ENCODE results near the gene TSBP1. TPM values are rescaled to one million over a fixed set of nuclear protein-coding genes. Genes with fewer than 3 reads are reported as not detected.

Gene TSBP1
- total and polyA plus RNA-seq, 2 of the 13 experiments (the other 11 are each of a cell fraction or from before 2014, with no cell fraction given): not detected

DNA sequence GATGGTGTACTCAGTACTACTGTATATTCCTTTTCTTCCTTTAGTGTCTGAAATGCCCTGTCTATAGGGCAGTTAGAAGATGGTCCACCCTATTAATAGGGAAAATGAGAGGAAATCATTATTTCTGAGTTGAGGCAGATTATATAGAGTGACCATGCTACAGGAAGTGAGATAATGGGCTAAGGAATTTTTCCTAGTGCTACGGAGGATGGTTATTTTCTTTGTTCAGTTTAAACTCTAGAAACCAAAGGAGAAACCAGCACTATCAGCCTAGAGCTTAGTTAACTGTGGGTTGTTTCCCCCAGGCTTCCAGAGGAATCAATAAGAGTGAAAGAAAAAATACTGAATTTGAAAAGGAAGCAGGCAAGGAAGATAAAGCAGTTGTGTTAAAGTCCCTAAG is 474 bp downstream of the TSBP1 start (continued):
- TF ChIP-seq, protein P1, sequence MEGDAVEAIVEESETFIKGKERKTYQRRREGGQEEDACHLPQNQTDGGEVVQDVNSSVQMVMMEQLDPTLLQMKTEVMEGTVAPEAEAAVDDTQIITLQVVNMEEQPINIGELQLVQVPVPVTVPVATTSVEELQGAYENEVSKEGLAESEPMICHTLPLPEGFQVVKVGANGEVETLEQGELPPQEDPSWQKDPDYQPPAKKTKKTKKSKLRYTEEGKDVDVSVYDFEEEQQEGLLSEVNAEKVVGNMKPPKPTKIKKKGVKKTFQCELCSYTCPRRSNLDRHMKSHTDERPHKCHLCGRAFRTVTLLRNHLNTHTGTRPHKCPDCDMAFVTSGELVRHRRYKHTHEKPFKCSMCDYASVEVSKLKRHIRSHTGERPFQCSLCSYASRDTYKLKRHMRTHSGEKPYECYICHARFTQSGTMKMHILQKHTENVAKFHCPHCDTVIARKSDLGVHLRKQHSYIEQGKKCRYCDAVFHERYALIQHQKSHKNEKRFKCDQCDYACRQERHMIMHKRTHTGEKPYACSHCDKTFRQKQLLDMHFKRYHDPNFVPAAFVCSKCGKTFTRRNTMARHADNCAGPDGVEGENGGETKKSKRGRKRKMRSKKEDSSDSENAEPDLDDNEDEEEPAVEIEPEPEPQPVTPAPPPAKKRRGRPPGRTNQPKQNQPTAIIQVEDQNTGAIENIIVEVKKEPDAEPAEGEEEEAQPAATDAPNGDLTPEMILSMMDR (CRISPR knock-in tag; IDR thresholded peaks at IDR 0.05): no peak

DNA sequence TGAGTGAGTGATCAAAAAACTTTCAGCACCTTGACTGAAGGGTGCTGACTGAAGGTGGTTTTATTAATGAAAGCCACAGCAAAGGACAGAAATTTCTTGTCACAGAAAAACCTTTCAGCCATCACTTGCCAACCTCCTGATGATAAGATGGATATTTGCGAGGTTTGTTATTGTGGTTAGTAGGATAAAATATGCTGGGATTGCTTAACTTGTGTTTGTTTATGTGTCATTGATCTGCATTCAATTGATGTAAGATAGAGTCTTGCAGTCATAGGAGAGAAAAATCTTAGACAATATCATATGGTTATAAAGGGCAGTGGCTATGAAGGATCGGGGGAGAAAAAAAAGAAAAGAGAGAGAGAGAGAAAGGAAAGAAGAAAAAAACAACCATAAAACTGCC is 1.2 kb downstream of the TSBP1 start:
- in situ Hi-C loops (cut with HindIII; ENCODE audit: extremely low pct_ligation_motif_present, low pct_unique_long_range_greater_than_20kb): no loop called here
- H3K27me3 ChIP-seq (ENCODE audit: control insufficient read depth in 1 of 2, insufficient read depth in 2 of 2, low read length in 2 of 2): peaks cover 0 to 3% of the 10 kb centered on the region in 2 experiments; a peak in 2 of 5 replicates
- H3K9me3 ChIP-seq (ENCODE audit: low read length): no peaks in the 10 kb centered on the region
- no TSS peak for BruUV-seq (replicated peaks)
- FAIRE-seq: no peak
- ATAC-seq: no peak
- no peak overlapping the region for H3K9ac ChIP-seq (ENCODE audit: insufficient read depth, low read depth, low read length)
- TF ChIP-seq, protein P2, sequence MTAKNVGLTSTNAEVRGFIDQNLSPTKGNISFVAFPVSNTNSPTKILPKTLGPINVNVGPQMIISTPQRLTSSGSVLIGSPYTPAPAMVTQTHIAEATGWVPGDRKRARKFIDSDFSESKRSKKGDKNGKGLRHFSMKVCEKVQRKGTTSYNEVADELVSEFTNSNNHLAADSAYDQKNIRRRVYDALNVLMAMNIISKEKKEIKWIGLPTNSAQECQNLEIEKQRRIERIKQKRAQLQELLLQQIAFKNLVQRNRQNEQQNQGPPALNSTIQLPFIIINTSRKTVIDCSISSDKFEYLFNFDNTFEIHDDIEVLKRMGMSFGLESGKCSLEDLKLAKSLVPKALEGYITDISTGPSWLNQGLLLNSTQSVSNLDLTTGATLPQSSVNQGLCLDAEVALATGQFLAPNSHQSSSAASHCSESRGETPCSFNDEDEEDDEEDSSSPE (CRISPR knock-in tag; IDR thresholded peaks at IDR 0.05): no peak
- TF ChIP-seq PPARG (CRISPR knock-in tag; conservative IDR thresholded peaks at IDR 0.05) (no peak), KDM5B (CRISPR knock-in tag; IDR thresholded peaks at IDR 0.05; ENCODE audit: borderline replicate concordance) (no peak), SOX5 (CRISPR knock-in tag; IDR thresholded peaks at IDR 0.05; ENCODE audit: borderline replicate concordance) (no peak), HOXA5 (CRISPR knock-in tag; IDR thresholded peaks at IDR 0.05) (no peak), ZNF704 (CRISPR knock-in tag; IDR thresholded peaks at IDR 0.05; ENCODE audit: borderline replicate concordance) (no peak), NFE2L2 (IDR thresholded peaks at IDR 0.05; ENCODE audit: low read length) (no peak), NCOA2 (CRISPR knock-in tag; IDR thresholded peaks at IDR 0.05) (no peak)
- no peaks in the 10 kb centered on the region for H3K36me3 ChIP-seq (replicated peaks in 1 of 2; ENCODE audit: control insufficient read depth in 1 of 2, insufficient read depth in 2 of 2, low read length in 2 of 2)
- 41% methylated on average over 2 of the region's 2 CpGs for WGBS (ENCODE audit: low lambda C conversion rate)
- H2AFZ ChIP-seq (ENCODE audit: low read length): no peak overlapping the region
- CTCF ChIA-PET (ENCODE audit: low intra/inter-chr PET ratio, low total read pairs): no interaction called here
- POLR2A ChIA-PET: no interaction called here
- H3K4me1 ChIP-seq (ENCODE audit: insufficient read depth, low read length): peaks cover 11% of the 10 kb centered on the region
- DNase-seq (ENCODE audit: low spot score): no peak
- no peaks in the 10 kb centered on the region; the same call in 1 of the 2 replicates for H4K20me1 ChIP-seq (ENCODE audit: insufficient read depth, low read length)
- no peak overlapping the region for H3K4me3 ChIP-seq (replicated peaks in 1 of 3; ENCODE audit: insufficient read depth in 1 of 3, low read depth in 2 of 3, low read length in 3 of 3)
- no peak overlapping the region for H3K27ac ChIP-seq (ENCODE audit: extremely low read length, insufficient read depth, low read length)
- H3K4me2 ChIP-seq (ENCODE audit: low read depth, low read length): no peak overlapping the region
- intact Hi-C loops (cut with micrococcal nuclease; ENCODE audit: unreplicated experiment): no loop called here
- no peaks in the 10 kb centered on the region for H3K79me2 ChIP-seq (ENCODE audit: insufficient read depth, low read length)

Measured in HepG2 (cell line).